Activated naive CD8-positive, alpha-beta T cell treated with anti-CD3 and anti-CD28 coated beads for 36 hours (primary cell): ENCODE measurements around the gene WWP2. TPM values are rescaled to one million over a fixed set of nuclear protein-coding genes. Genes with fewer than 3 reads are reported as not detected.
A peak's percentile ranks its signal among the peaks of the same experiment; 100 is the strongest.

Source experiments
- DNase-seq: peaks from one replicate; pipeline ENCODE4 v3.0.0; 2021
- H3K27ac Mint-ChIP-seq: one replicate; pipeline ENCODE4 v1.8.0; 2022; ENCODE audit warnings: mild to moderate bottlenecking, moderate library complexity, mixed read lengths
- H3K27me3 Mint-ChIP-seq: one replicate; pipeline ENCODE4 v1.8.0; 2022; ENCODE audit warnings: mild to moderate bottlenecking, mixed read lengths
- H3K36me3 Mint-ChIP-seq: one replicate; pipeline ENCODE4 v1.8.0; 2021; ENCODE audit warnings: mild to moderate bottlenecking, mixed read lengths
- H3K4me1 Mint-ChIP-seq: one replicate; pipeline ENCODE4 v1.8.0; 2021; ENCODE audit warnings: mixed read lengths
- H3K4me3 Mint-ChIP-seq: one replicate; pipeline ENCODE4 v1.8.0; 2022; ENCODE audit warnings: mild to moderate bottlenecking, moderate library complexity, mixed read lengths
- H3K9me3 Mint-ChIP-seq: one replicate; pipeline ENCODE4 v1.8.0; 2022; ENCODE audit warnings: mixed read lengths
- total RNA-seq, 2 experiments: library from RNA; stranded (reverse); gene quantifications; one replicate each; pipeline ENCODE4 v1.2.3, GENCODE V29; 2021

Gene WWP2
- total RNA-seq, 2 experiments from 2014 or later: 32.1 to 35.3 TPM

GRCh38 chr16:69922200-69922599 is 160.1 kb downstream of the WWP2 start:
- Mint-ChIP-seq H3K36me3 (peaks cover 5% of the 10 kb centered on the region), H3K27ac (no peak overlapping the region), H3K4me1 (no peaks in the 10 kb centered on the region), H3K9me3 (no peaks in the 10 kb centered on the region), H3K27me3 (no peaks in the 10 kb centered on the region), H3K4me3 (no peak overlapping the region)
- DNase-seq: no peak

GRCh38 chr16:69924041-69924775 is 162.1 kb downstream of the WWP2 start:
- Mint-ChIP-seq H3K4me1 (no peaks in the 10 kb centered on the region), H3K27ac (no peak overlapping the region), H3K4me3 (no peak overlapping the region), H3K36me3 (peaks cover 5% of the 10 kb centered on the region), H3K27me3 (no peaks in the 10 kb centered on the region), H3K9me3 (no peaks in the 10 kb centered on the region)
- DNase-seq: no peak

- Mint-ChIP-seq H3K36me3 (peaks cover 5% of the 10 kb centered on the region), H3K4me3 (no peak overlapping the region), H3K9me3 (no peaks in the 10 kb centered on the region), H3K4me1 (no peaks in the 10 kb centered on the region), H3K27me3 (no peaks in the 10 kb centered on the region), H3K27ac (no peak overlapping the region)
- DNase-seq: no peak
Measured at GRCh38 chr16:69924777-69925191, 162.7 kb downstream of the WWP2 start.

GRCh38 chr16:69925311-69925710 is 163.2 kb downstream of the WWP2 start:
- no peaks in the 10 kb centered on the region for H3K27me3 Mint-ChIP-seq
- no peak for DNase-seq
- H3K4me1 Mint-ChIP-seq: no peaks in the 10 kb centered on the region
- no peak overlapping the region for H3K4me3 Mint-ChIP-seq
- no peak overlapping the region for H3K27ac Mint-ChIP-seq
- peaks cover 5% of the 10 kb centered on the region for H3K36me3 Mint-ChIP-seq
- no peaks in the 10 kb centered on the region for H3K9me3 Mint-ChIP-seq

- Mint-ChIP-seq H3K9me3 (no peaks in the 10 kb centered on the region), H3K4me1 (no peaks in the 10 kb centered on the region), H3K4me3 (no peak overlapping the region), H3K36me3 (peaks cover 7% of the 10 kb centered on the region), H3K27me3 (no peaks in the 10 kb centered on the region), H3K27ac (no peak overlapping the region)
- DNase-seq: no peak
Measured at GRCh38 chr16:69926241-69926640, 164.1 kb downstream of the WWP2 start.

GRCh38 chr16:69927056-69927757 is 165.1 kb downstream of the WWP2 start:
- no peak overlapping the region for H3K27ac Mint-ChIP-seq
- no peaks in the 10 kb centered on the region for H3K9me3 Mint-ChIP-seq
- H3K27me3 Mint-ChIP-seq: no peaks in the 10 kb centered on the region

GRCh38 chr16:69928856-69929400 is 166.8 kb downstream of the WWP2 start:
- Mint-ChIP-seq H3K9me3 (no peaks in the 10 kb centered on the region), H3K27ac (no peak overlapping the region), H3K4me3 (no peak overlapping the region), H3K36me3 (peaks cover 8% of the 10 kb centered on the region), H3K27me3 (no peaks in the 10 kb centered on the region), H3K4me1 (no peaks in the 10 kb centered on the region)
- no peak for DNase-seq

More at GRCh38 chr16:69927056-69927757, 165.1 kb downstream of the WWP2 start:
- no peak for DNase-seq
- H3K4me1 Mint-ChIP-seq: no peaks in the 10 kb centered on the region
- H3K4me3 Mint-ChIP-seq: no peak overlapping the region
- H3K36me3 Mint-ChIP-seq: peaks cover 8% of the 10 kb centered on the region

GRCh38 chr16:69929480-69929879 is 167.3 kb downstream of the WWP2 start:
- Mint-ChIP-seq H3K27ac (no peak overlapping the region), H3K36me3 (peaks cover 8% of the 10 kb centered on the region)
- no peak for DNase-seq

GRCh38 chr16:69930117-69930776 is 168.1 kb downstream of the WWP2 start:
- no peaks in the 10 kb centered on the region for H3K4me1 Mint-ChIP-seq

More at GRCh38 chr16:69929480-69929879, 167.3 kb downstream of the WWP2 start:
- Mint-ChIP-seq H3K4me1 (no peaks in the 10 kb centered on the region), H3K9me3 (no peaks in the 10 kb centered on the region), H3K27me3 (no peaks in the 10 kb centered on the region), H3K4me3 (no peak overlapping the region)

GRCh38 chr16:69931631-69932030 is 169.5 kb downstream of the WWP2 start:
- DNase-seq: no peak
- H3K4me1 Mint-ChIP-seq: no peaks in the 10 kb centered on the region
- H3K27me3 Mint-ChIP-seq: no peaks in the 10 kb centered on the region
- no peak overlapping the region for H3K27ac Mint-ChIP-seq
- no peaks in the 10 kb centered on the region for H3K9me3 Mint-ChIP-seq
- peaks cover 4% of the 10 kb centered on the region for H3K36me3 Mint-ChIP-seq
- H3K4me3 Mint-ChIP-seq: no peak overlapping the region

More at GRCh38 chr16:69930117-69930776, 168.1 kb downstream of the WWP2 start:
- Mint-ChIP-seq H3K27me3 (no peaks in the 10 kb centered on the region), H3K36me3 (peaks cover 8% of the 10 kb centered on the region), H3K27ac (no peak overlapping the region), H3K9me3 (no peaks in the 10 kb centered on the region), H3K4me3 (no peak overlapping the region)
- peak; percentile 28 for DNase-seq

- no peak overlapping the region for H3K27ac Mint-ChIP-seq
- H3K4me3 Mint-ChIP-seq: no peak overlapping the region
- no peaks in the 10 kb centered on the region for H3K4me1 Mint-ChIP-seq
Measured at GRCh38 chr16:69932228-69932627, 170.1 kb downstream of the WWP2 start.

GRCh38 chr16:69932691-69933392 is 170.7 kb downstream of the WWP2 start:
- H3K4me3 Mint-ChIP-seq: no peak overlapping the region
- H3K27ac Mint-ChIP-seq: no peak overlapping the region
- DNase-seq: no peak
- no peaks in the 10 kb centered on the region for H3K4me1 Mint-ChIP-seq
- H3K9me3 Mint-ChIP-seq: no peaks in the 10 kb centered on the region
- no peaks in the 10 kb centered on the region for H3K27me3 Mint-ChIP-seq
- H3K36me3 Mint-ChIP-seq: peaks cover 4% of the 10 kb centered on the region

More at GRCh38 chr16:69932228-69932627, 170.1 kb downstream of the WWP2 start:
- no peaks in the 10 kb centered on the region for H3K27me3 Mint-ChIP-seq
- no peaks in the 10 kb centered on the region for H3K9me3 Mint-ChIP-seq
- DNase-seq: no peak
- peaks cover 4% of the 10 kb centered on the region for H3K36me3 Mint-ChIP-seq

GRCh38 chr16:69934044-69934443 is 171.9 kb downstream of the WWP2 start:
- no peak overlapping the region for H3K27ac Mint-ChIP-seq
- DNase-seq: no peak
- no peaks in the 10 kb centered on the region for H3K4me1 Mint-ChIP-seq
- peaks cover 4% of the 10 kb centered on the region for H3K36me3 Mint-ChIP-seq
- no peak overlapping the region for H3K4me3 Mint-ChIP-seq
- no peaks in the 10 kb centered on the region for H3K27me3 Mint-ChIP-seq
- no peaks in the 10 kb centered on the region for H3K9me3 Mint-ChIP-seq

- Mint-ChIP-seq H3K36me3 (peaks cover 4% of the 10 kb centered on the region), H3K4me3 (no peak overlapping the region), H3K27ac (no peak overlapping the region), H3K4me1 (no peaks in the 10 kb centered on the region), H3K27me3 (no peaks in the 10 kb centered on the region), H3K9me3 (no peaks in the 10 kb centered on the region)
- DNase-seq: no peak
Measured at GRCh38 chr16:69934751-69935150, 172.6 kb downstream of the WWP2 start.
